Prostate gland (tissue), 2 donors: ENCODE measurements around the gene DNAJB8. TPM values are rescaled to one million over a fixed set of nuclear protein-coding genes. Genes with fewer than 3 reads are reported as not detected.

Experiments used
- DNase-seq: peaks from one replicate; pipeline ENCODE4 v3.0.0-alpha.2; 2019; ENCODE audit warnings: low spot score
- H3K27ac ChIP-seq, 2 donors: fragments of 200-600 bp; sonication (generic); 2 replicates each; pipeline ENCODE4 v1.5.1; 2017 to 2019
- H3K27me3 ChIP-seq: fragments of 200-600 bp; sonication (generic); replicated peaks from 2 replicates; pipeline ENCODE4 v1.5.1; 2019; ENCODE audit not compliant: insufficient read depth
- H3K36me3 ChIP-seq, 2 donors: fragments of 200-600 bp; sonication (generic); 1 replicate in 1 of 2; 2 replicates in 1 of 2; pipeline versions ENCODE4 v1.5.1 to v1.8.1; 2017 to 2019
- H3K4me1 ChIP-seq: fragments of 200-600 bp; sonication (generic); replicated peaks from 2 replicates; pipeline ENCODE4 v1.5.1; 2019
- H3K4me3 ChIP-seq, 2 donors: fragments of 200-600 bp; sonication (generic); 2 replicates each; pipeline ENCODE4 v1.5.1; 2017 to 2019
- H3K9me3 ChIP-seq: fragments of 200-600 bp; sonication (generic); 2 replicates; pipeline ENCODE4 v1.5.1; 2017
- CTCF ChIP-seq, 4 experiments: fragments of 200-600 bp in 2 of 4; fragments of 450-650 bp in 2 of 4; sonication (generic) in 2 of 4; IDR thresholded peaks; 1 replicate in 3 of 4; 2 replicates in 1 of 4; pipeline ENCODE4 v1.5.1; 2016 to 2019; ENCODE audit warnings: antibody characterized with exemption in 4 of 4, mild to moderate bottlenecking in 2 of 4, moderate library complexity in 2 of 4
- POLR2A ChIP-seq: fragments of 450-650 bp; IDR thresholded peaks from one replicate; pipeline ENCODE4 v1.6.1; 2016; ENCODE audit warnings: antibody characterized with exemption, mild to moderate bottlenecking
- POLR2AphosphoS5 ChIP-seq: sonication (generic); formaldehyde crosslinking; IDR thresholded peaks from one replicate; pipeline ENCODE4 v1.6.1; 2017; ENCODE audit warnings: antibody characterized with exemption
- WGBS: methylation state at CpG from one replicate; pipeline ENCODE4 v1.1.5; 2018; 5-methylcytosine and 5-hydroxymethylcytosine counted together
- intact Hi-C: fragments of 100-400 bp; cut with DNase I; formaldehyde crosslinking; loops from one replicate; pipeline ENCODE4 v1.14.2; 2022
- total RNA-seq, 2 donors: library from RNA; depleted of rRNA; stranded (reverse); fragments of >200 nt; gene quantifications; one replicate each; pipeline ENCODE4 v1.1.0, GENCODE V29; 2016

DNAJB8 gene
- total RNA-seq, 2 donors from 2014 or later: 3.2 TPM; not detected in 1

GRCh38 chr3:128435561-128435960, 31.1 kb downstream of the DNAJB8 start:
- H3K27ac ChIP-seq: peak overlapping the region; percentile 57 to 58
- TF ChIP-seq CTCF (IDR thresholded peaks at IDR 0.05) (no peak), POLR2AphosphoS5 (no peak), POLR2A (no peak)
- no peaks in the 10 kb centered on the region for H3K9me3 ChIP-seq
- DNase-seq: no peak
- no peak overlapping the region for H3K4me3 ChIP-seq
- intact Hi-C loops: no loop called here
- peaks cover 4% of the 10 kb centered on the region for H3K4me1 ChIP-seq
- WGBS: 92% methylated on average over 5 of the region's 5 CpGs
- no peaks in the 10 kb centered on the region for H3K27me3 ChIP-seq
- no peaks in the 10 kb centered on the region for H3K36me3 ChIP-seq

- 58% methylated on average over 6 of the region's 6 CpGs for WGBS
- TF ChIP-seq CTCF (IDR thresholded peaks at IDR 0.05): no peak
- TF ChIP-seq POLR2A: peak; percentile 70
- peak; percentile 78 for TF ChIP-seq POLR2AphosphoS5
- Histone ChIP-seq H3K27ac (peak overlapping the region; percentile 57 to 58), H3K27me3 (no peaks in the 10 kb centered on the region), H3K4me3 (no peak overlapping the region), H3K4me1 (peaks cover 4% of the 10 kb centered on the region), H3K9me3 (no peaks in the 10 kb centered on the region), H3K36me3 (no peaks in the 10 kb centered on the region)
- peak; percentile 83 for DNase-seq
- intact Hi-C loops: no loop called here
Observed at GRCh38 chr3:128435058-128435457, 31.6 kb downstream of the DNAJB8 start.

GRCh38 chr3:128434524-128434923, 32.2 kb downstream of the DNAJB8 start:
- TF ChIP-seq CTCF (IDR thresholded peaks at IDR 0.05) (no peak), POLR2AphosphoS5 (no peak), POLR2A (no peak)
- Histone ChIP-seq H3K27ac (peak overlapping the region; percentile 57 to 58), H3K4me1 (peaks cover 4% of the 10 kb centered on the region), H3K4me3 (no peak overlapping the region), H3K36me3 (no peaks in the 10 kb centered on the region), H3K27me3 (no peaks in the 10 kb centered on the region), H3K9me3 (no peaks in the 10 kb centered on the region)
- 90% methylated on average over 2 of the region's 2 CpGs for WGBS
- no peak for DNase-seq
- intact Hi-C loops: no loop called here

GRCh38 chr3:128433837-128434165, 32.9 kb downstream of the DNAJB8 start:
- TF ChIP-seq POLR2AphosphoS5: no peak
- no peak for TF ChIP-seq POLR2A
- no peak for TF ChIP-seq CTCF (IDR thresholded peaks at IDR 0.05)
- Histone ChIP-seq H3K4me1 (peaks cover 4% of the 10 kb centered on the region), H3K36me3 (no peaks in the 10 kb centered on the region), H3K9me3 (no peaks in the 10 kb centered on the region), H3K27ac (no peak overlapping the region), H3K4me3 (no peak overlapping the region), H3K27me3 (no peaks in the 10 kb centered on the region)
- intact Hi-C loops: no loop called here
- DNase-seq: no peak
- 89% methylated on average over 2 of the region's 2 CpGs for WGBS

GRCh38 chr3:128432971-128433836, 33.5 kb downstream of the DNAJB8 start:
- Histone ChIP-seq H3K4me3 (peak overlapping the region; percentile 36 to 44), H3K27me3 (no peaks in the 10 kb centered on the region), H3K27ac (peak overlapping the region; percentile 61 to 72), H3K4me1 (peaks cover 4% of the 10 kb centered on the region), H3K36me3 (no peaks in the 10 kb centered on the region), H3K9me3 (no peaks in the 10 kb centered on the region)
- no peak for DNase-seq
- no peak for TF ChIP-seq POLR2AphosphoS5
- TF ChIP-seq CTCF (IDR thresholded peaks at IDR 0.05): peak in 1 of 4 experiments; percentile 10
- no peak for TF ChIP-seq POLR2A
- intact Hi-C loops: no loop called here
- 30% methylated on average over 28 of the region's 53 CpGs for WGBS
